ENCODE data around the gene CCDC191.

The CCDC191 gene

GRCh38 chr3:114056130-114057010 is at the start of gene CCDC191, which contains the start of gene QTRT2:
TSS of gene CCDC191 (minus strand) at chr3:114056526. CDS start at chr3:114056466, 60 bp downstream.
TSS of gene QTRT2 (plus strand) at chr3:114056737. CDS start at chr3:114065258, 8,521 bp downstream.
- DNase-seq, result peak; percentile 96 to 97

GRCh38 chr3:114104414-114104813 is 48.1 kb upstream of the CCDC191 start:
- DNase-seq, result no peak

GRCh38 chr3:114103858-114104257 is 47.5 kb upstream of the CCDC191 start:
- no peak for DNase-seq

- DNase-seq, result no peak
These were observed 46.9 kb upstream of the CCDC191 start for GRCh38 chr3:114103181-114103580.

- DNase-seq, result no peak
These were observed 44.8 kb upstream of the CCDC191 start for GRCh38 chr3:114101101-114101500.

- no peak for DNase-seq
These were observed 39.5 kb upstream of the CCDC191 start for GRCh38 chr3:114095796-114096195.

GRCh38 chr3:114093596-114093995 is 37.3 kb upstream of the CCDC191 start:
- no peak for DNase-seq

GRCh38 chr3:114093016-114093380 is 36.7 kb upstream of the CCDC191 start:
- no peak for DNase-seq

- no peak for DNase-seq
These were observed 36.1 kb upstream of the CCDC191 start for GRCh38 chr3:114092151-114093015.

- no peak for DNase-seq
These were observed 33.3 kb upstream of the CCDC191 start for GRCh38 chr3:114089675-114090074.

GRCh38 chr3:114086356-114086755 is 30.0 kb upstream of the CCDC191 start:
- DNase-seq, result no peak

- no peak for DNase-seq
These were observed 26.8 kb upstream of the CCDC191 start for GRCh38 chr3:114083112-114083511.

- DNase-seq, result no peak
These were observed 24.7 kb upstream of the CCDC191 start for GRCh38 chr3:114081037-114081436.

- no peak for DNase-seq
These were observed 23.9 kb upstream of the CCDC191 start for GRCh38 chr3:114080201-114080600.

- no peak for DNase-seq
These were observed 23.4 kb upstream of the CCDC191 start for GRCh38 chr3:114079761-114080160.

GRCh38 chr3:114078126-114078525 is 21.8 kb upstream of the CCDC191 start:
- DNase-seq, result no peak

- DNase-seq, result no peak
These were observed 20.4 kb upstream of the CCDC191 start for GRCh38 chr3:114076711-114077110.

GRCh38 chr3:114071786-114072185 is 15.5 kb upstream of the CCDC191 start:
- no peak for DNase-seq

GRCh38 chr3:114068336-114068735 is 12.0 kb upstream of the CCDC191 start:
- no peak for DNase-seq

- DNase-seq, result no peak
These were observed 11.5 kb upstream of the CCDC191 start for GRCh38 chr3:114067804-114068203.

GRCh38 chr3:114060906-114061655 is 4.8 kb upstream of the CCDC191 start:
- DNase-seq, result no peak

- DNase-seq, result no peak
These were observed 2.3 kb upstream of the CCDC191 start for GRCh38 chr3:114058646-114059045.

GRCh38 chr3:114057011-114057347 is 653 bp upstream of the CCDC191 start:
- no peak for DNase-seq
